Activated gamma-delta T cell treated with Interleukin-2 at 50 U/mL for 16 hours (primary cell): ENCODE measurements around the gene G6PC1.
"Not testable (repeated sequence)": the region's sequence is repeated elsewhere in the genome, so short reads cannot be mapped to it uniquely, and the experiment has no call there.

Experiments used
- DNase-seq: peaks from one replicate; pipeline ENCODE4 v3.0.0-alpha.2; 2020

The G6PC1 gene

GRCh38 chr17:42900460-42901331 is at the start of gene G6PC1:
G6PC1 (plus strand) TSS chr17:42900799; CDS start chr17:42900877, 78 bp downstream.
- no peak for DNase-seq

DNA sequence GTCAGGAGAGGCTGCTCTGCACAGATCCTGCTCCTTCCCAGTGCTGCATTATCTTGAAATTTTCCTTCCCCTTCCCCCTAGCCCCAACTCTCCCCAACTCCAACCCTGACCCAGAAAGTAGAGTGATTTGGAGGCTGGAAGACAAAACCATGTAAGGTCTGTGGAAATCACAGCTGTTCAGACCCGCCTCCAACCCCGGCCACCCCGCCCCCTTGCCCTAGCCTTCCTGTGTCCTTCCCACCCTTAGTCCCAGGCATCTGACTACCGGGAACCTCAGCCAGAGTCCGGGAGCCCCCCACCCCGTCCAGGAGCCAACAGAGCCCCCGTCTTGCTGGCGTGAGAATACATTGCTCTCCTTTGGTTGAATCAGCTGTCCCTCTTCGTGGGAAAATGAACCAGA is 49.6 kb upstream of the G6PC1 start, which contains the start of gene AOC3:
Gene AOC3 (plus strand): TSS at position 246 of the 400 bp plus-strand sequence. CDS start 145 bp downstream, at position 391.
- DNase-seq = no peak

DNA sequence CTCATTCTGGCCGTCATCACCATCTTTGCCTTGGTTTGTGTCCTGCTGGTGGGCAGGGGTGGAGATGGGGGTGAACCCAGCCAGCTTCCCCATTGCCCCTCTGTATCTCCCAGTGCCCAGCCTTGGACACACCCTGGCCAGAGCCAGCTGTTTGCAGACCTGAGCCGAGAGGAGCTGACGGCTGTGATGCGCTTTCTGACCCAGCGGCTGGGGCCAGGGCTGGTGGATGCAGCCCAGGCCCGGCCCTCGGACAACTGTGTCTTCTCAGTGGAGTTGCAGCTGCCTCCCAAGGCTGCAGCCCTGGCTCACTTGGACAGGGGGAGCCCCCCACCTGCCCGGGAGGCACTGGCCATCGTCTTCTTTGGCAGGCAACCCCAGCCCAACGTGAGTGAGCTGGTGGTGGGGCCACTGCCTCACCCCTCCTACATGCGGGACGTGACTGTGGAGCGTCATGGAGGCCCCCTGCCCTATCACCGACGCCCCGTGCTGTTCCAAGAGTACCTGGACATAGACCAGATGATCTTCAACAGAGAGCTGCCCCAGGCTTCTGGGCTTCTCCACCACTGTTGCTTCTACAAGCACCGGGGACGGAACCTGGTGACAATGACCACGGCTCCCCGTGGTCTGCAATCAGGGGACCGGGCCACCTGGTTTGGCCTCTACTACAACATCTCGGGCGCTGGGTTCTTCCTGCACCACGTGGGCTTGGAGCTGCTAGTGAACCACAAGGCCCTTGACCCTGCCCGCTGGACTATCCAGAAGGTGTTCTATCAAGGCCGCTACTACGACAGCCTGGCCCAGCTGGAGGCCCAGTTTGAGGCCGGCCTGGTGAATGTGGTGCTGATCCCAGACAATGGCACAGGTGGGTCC is 49.0 kb upstream of the G6PC1 start:
- DNase-seq = not testable (repeated sequence)

DNA sequence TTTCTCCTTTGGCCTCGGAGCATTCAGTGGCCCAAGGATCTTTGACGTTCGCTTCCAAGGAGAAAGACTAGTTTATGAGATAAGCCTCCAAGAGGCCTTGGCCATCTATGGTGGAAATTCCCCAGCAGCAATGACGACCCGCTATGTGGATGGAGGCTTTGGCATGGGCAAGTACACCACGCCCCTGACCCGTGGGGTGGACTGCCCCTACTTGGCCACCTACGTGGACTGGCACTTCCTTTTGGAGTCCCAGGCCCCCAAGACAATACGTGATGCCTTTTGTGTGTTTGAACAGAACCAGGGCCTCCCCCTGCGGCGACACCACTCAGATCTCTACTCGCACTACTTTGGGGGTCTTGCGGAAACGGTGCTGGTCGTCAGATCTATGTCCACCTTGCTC is 48.2 kb upstream of the G6PC1 start:
- no peak for DNase-seq

- no peak for DNase-seq
These were observed 47.6 kb upstream of the G6PC1 start for GRCh38 chr17:42853004-42853403.

DNA sequence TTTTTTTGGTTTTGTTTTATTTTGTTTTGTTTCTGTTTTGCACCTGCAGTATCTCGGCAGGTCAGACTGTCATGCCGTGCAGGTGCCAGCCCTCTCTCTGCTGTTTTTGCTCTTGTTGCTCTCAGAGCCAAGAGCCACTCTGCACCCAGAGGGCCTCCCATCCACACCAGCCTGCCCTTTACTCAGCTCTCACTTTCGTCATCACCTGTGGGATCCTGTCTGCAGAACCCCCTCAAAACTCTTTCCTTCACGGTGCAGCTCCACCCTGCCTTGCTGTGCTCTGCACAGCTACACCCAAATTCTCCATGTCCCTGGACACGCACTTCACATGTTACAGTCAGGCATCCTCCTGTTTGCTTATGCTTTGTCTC is 47.0 kb upstream of the G6PC1 start:
- no peak for DNase-seq

DNA sequence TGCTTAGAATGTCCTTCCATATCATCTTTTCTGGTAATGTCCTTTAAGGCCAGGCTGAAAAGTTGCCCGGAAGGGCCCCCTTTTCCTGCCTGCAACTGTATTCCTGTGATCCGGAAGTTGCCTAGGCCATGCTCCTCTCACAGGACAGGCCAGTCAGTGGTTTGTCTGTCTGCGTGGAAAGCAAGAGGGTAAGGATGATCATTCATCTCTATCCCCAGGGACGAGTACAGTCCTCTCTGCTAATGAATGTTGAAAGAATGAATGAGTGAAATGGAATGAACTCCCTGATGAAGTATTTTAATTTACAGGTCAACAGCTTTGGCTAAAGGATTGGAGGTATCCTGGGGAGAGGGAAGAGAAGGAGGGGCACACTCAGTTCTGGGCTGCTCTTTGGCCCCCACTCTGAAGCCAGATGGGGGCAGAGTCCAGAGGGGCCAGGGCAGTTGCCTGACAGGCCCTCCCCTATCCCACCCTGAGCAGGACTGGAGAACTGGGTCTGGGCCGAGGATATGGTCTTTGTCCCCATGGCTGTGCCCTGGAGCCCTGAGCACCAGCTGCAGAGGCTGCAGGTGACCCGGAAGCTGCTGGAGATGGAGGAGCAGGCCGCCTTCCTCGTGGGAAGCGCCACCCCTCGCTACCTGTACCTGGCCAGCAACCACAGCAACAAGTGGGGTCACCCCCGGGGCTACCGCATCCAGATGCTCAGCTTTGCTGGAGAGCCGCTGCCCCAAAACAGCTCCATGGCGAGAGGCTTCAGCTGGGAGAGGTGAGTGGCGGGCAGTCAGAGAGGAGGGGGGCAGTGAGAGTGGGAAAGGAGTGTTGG is 46.4 kb upstream of the G6PC1 start:
- no peak for DNase-seq

GRCh38 chr17:42855048-42855596 is 45.5 kb upstream of the G6PC1 start:
- no peak for DNase-seq

DNA sequence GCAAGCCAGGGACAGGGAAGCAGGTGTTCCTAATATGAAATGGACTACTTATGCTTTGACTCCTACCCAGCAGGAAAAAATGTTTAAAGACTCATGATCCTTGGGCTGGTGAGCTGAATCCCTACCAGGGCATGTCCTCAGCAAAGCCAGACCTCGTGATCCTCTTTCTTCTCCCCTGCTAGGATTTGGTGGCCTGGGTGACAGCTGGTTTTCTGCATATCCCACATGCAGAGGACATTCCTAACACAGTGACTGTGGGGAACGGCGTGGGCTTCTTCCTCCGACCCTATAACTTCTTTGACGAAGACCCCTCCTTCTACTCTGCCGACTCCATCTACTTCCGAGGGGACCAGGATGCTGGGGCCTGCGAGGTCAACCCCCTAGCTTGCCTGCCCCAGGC is 44.5 kb upstream of the G6PC1 start:
- DNase-seq = not testable (repeated sequence)

GRCh38 chr17:42856516-42856915 is 44.1 kb upstream of the G6PC1 start:
- not testable (repeated sequence) for DNase-seq

DNA sequence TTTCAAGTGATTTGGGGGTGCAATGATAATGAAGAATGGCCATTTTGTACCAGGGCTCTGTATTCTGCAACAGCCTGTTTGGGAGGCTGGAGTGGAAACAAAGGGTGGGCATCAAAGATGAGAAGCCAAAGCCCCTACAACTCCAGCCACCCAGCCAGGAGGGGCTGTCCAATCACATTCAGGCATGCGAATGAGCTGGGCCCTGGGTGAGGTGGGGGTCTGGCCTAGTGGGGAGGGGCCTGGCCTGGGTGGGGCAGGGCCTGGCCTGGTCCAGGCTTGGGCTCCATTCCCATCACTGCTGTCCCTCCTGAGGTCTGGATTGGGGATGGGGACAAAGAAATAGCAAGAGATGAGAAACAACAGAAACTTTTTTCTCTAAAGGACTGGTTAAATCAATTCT is 43.2 kb upstream of the G6PC1 start:
- DNase-seq = no peak

DNA sequence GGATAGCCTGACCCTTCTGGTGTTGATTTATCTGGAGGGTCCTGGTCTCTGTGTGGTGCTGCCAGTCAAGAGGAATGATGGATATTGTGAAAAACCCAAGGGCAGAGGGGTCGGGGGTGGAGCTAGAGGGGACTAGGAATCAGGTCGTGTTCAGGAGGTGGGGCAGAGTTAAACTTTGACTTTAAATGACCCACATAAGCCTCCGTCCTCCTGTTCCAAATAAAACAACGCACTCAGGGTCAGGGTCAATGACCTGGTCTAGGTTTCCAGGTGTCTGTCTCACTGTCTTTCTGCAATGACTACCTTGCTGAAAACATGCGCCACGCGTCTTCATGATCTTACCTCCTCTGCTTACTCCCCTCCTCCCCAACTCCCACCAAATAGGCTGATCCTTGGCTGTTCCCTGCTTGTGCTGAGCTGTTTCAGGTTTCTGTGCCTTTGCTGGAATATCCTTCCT is 34.9 kb upstream of the G6PC1 start:
- no peak for DNase-seq

GRCh38 chr17:42866216-42866615 is 34.4 kb upstream of the G6PC1 start:
- DNase-seq = no peak

DNA sequence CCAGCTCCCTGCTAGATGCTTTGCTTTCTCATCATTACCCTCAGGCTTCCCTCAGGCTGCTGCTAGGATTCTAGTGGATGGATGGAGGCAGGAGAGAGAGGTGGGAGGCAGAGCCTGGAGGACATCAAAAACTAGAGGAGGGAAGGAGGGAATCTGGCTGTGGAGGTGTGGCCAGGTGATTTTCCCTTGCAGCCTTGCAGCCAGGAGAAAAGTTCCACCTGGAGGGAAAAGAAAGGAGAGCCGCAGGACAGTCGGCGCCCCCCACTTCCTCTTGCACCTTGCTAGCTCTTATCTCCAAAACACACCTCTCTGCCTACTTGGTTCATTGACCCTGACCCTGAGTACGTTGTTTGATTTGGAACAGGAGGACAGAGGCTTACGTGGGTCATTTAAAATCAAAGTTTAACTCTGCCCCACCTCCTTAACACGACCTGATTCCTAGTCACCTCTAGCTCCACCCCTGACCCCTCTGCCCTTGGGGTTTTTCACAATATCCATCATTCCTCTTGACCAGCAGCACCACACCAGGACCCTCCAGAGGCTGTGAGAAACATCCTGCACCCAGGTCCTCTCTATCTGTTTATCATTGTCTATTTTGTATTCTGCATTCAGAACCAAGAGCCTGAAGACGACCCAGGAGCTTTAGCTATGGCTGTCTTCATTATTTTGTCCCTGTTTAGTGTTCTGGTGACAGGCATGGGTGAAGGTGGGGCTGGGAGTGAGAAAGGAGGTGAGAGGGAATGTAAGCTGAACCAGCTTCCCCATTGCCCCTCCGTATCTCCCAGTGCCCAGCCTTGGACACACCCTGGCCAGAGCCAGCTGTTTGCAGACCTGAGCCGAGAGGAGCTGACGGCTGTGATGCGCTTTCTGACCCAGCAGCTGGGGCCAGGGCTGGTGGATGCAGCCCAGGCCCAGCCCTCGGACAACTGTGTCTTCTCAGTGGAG is 33.7 kb upstream of the G6PC1 start:
- no peak for DNase-seq

- not testable (repeated sequence) for DNase-seq
These were observed 32.8 kb upstream of the G6PC1 start for GRCh38 chr17:42867694-42868261.

DNA sequence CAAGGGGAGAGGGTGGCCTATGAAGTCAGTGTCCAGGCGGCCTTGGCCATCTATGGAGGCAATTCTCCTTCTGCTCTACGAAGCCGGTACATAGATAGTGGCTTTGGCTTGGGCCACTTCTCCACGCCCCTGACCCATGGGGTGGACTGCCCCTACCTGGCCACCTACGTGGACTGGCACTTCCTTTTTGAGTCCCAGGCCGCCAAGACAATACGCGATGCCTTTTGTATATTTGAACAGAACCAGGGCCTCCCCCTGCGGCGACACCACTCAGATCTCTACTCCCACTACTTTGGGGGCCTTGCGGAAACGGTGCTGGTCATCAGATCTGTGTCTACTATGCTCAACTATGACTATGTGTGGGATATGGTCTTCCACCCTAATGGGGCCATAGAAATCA is 32.3 kb upstream of the G6PC1 start:
- no peak for DNase-seq

GRCh38 chr17:42871647-42872046 is 29.0 kb upstream of the G6PC1 start:
- DNase-seq = no peak

- no peak for DNase-seq
These were observed 28.2 kb upstream of the G6PC1 start for GRCh38 chr17:42872251-42872965.

DNA sequence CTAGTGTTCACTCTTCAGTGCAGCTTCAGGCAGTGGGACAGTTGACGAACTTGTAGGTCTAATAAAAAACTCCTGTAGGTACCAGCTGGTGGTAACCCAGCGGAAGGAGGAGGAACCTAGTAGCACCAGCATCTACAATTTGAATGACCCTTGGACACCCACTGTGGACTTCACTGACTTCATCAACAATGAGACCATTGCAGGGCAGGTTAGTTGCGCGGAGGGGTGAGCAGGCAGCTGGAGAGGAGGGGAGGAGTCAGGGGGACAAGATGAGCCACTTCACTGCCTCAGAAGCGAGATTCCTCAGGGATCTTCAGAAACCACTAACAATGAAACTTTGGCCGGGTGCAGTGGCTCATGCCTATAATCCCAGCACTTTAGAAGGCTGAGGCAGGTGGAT is 27.3 kb upstream of the G6PC1 start:
- no peak for DNase-seq
